A549 (cell line): Measurements from ENCODE around the gene ACSBG1. TPM values are rescaled to one million over a fixed set of nuclear protein-coding genes. Genes with fewer than 3 reads are reported as not detected.
A peak's percentile ranks its signal among the peaks of the same experiment; 100 is the strongest.

ENCODE experiments used
- ATAC-seq, 2 experiments: fragments of 200-7000 bp in 1 of 2; fragments of >200 bp in 1 of 2; cut with Nextera tagmentation in 1 of 2; cut with Tn5 transposase in 1 of 2; 3 replicates each; pipeline versions ENCODE4 v1.8.0 to v1.9.1; 2018 to 2020; ENCODE audit warnings: mild to moderate bottlenecking in 1 of 2, moderate library complexity in 1 of 2
- CTCF ChIA-PET: fragments of 300-600 bp; sonication (Branson Sonifier 250); formaldehyde crosslinking; extraction: SDS; loops from one replicate; lab custom pipeline; 2021; ENCODE audit warnings: antibody characterized with exemption, inconsistent platforms; lab: Yijun Ruan, JAX
- POLR2A ChIA-PET: fragments of 350-600 bp; formaldehyde crosslinking; extraction: SDS; loops from one replicate; lab custom pipeline; 2021; ENCODE audit warnings: antibody characterized with exemption, inconsistent platforms; lab: Yijun Ruan, JAX
- DNase-seq, 2 experiments: peaks; one replicate each; pipeline versions ENCODE4 v3.0.0 to v3.0.0-alpha.2; 2011 to 2016; ENCODE audit warnings: low read depth in 1 of 2, low spot score in 1 of 2
- FAIRE-seq: peaks from 2 replicates; lab custom pipeline; 2011; peaks lifted over from hg19 to GRCh38; lab: Jason Lieb, UNC
- H3K27ac ChIP-seq, 2 experiments: fragments of >200 bp; sonication (Bioruptor Twin); formaldehyde crosslinking; 3 replicates each; pipeline ENCODE4 v1.5.1; 2016 to 2017
- H3K4me1 ChIP-seq: fragments of >200 bp; sonication (Bioruptor Twin); formaldehyde crosslinking; 3 replicates; pipeline ENCODE4 v1.6.1; 2016
- H3K4me2 ChIP-seq: fragments of >200 bp; sonication (Bioruptor Twin); formaldehyde crosslinking; 3 replicates; pipeline ENCODE4 v1.6.1; 2016
- H3K4me3 ChIP-seq: fragments of >200 bp; sonication (Bioruptor Twin); formaldehyde crosslinking; 3 replicates; pipeline ENCODE4 v1.5.1; 2016
- H3K9me3 ChIP-seq: fragments of >200 bp; sonication (Bioruptor Twin); formaldehyde crosslinking; 3 replicates; pipeline ENCODE4 v1.6.1; 2016
- BHLHE40 ChIP-seq: IDR thresholded peaks from 2 replicates; pipeline ENCODE4 v1.6.1; 2012; ENCODE audit warnings: low read depth, low read length, inconsistent platforms
- CBX8 ChIP-seq: fragments of 200-600 bp; sonication (generic); IDR thresholded peaks from 2 replicates; pipeline ENCODE4 v1.6.1; 2016
- FOSL2 ChIP-seq, 2 experiments: fragments of 450-650 bp in 1 of 2; fragments of >200 bp in 1 of 2; sonication (Bioruptor Twin) in 1 of 2; formaldehyde crosslinking; IDR thresholded peaks; 2 replicates each; pipeline versions ENCODE4 v1.5.0 to v1.6.1; 2016 to 2020; ENCODE audit warnings: mild to moderate bottlenecking in 1 of 2, moderate library complexity in 1 of 2
- FOXS1 ChIP-seq: fragments of 250-450 bp; sonication (Bioruptor Pico); IDR thresholded peaks from 2 replicates; pipeline ENCODE4 v1.5.0; 2020; ENCODE audit warnings: mild to moderate bottlenecking, moderate library complexity
- HMGXB4 ChIP-seq: fragments of 250-450 bp; sonication (Bioruptor Pico); IDR thresholded peaks from 2 replicates; pipeline ENCODE4 v1.5.0; 2021; ENCODE audit warnings: mild to moderate bottlenecking, moderate library complexity, borderline replicate concordance
- HOXA7 ChIP-seq: fragments of 250-450 bp; sonication (Bioruptor Pico); IDR thresholded peaks from 2 replicates; pipeline ENCODE4 v1.5.0; 2020; ENCODE audit warnings: mild to moderate bottlenecking, moderate library complexity
- JUNB ChIP-seq: fragments of >200 bp; sonication (Bioruptor Twin); formaldehyde crosslinking; IDR thresholded peaks from 2 replicates; pipeline ENCODE4 v1.6.1; 2016
- KDM5A ChIP-seq: fragments of 200-600 bp; sonication (generic); IDR thresholded peaks from 2 replicates; pipeline ENCODE4 v1.6.1; 2016; ENCODE audit warnings: antibody characterized with exemption, mild to moderate bottlenecking
- MAX ChIP-seq: IDR thresholded peaks from 2 replicates; pipeline ENCODE4 v1.6.1; 2012
- MYC ChIP-seq: IDR thresholded peaks from 2 replicates; pipeline ENCODE4 v1.6.1; 2012; ENCODE audit warnings: mild to moderate bottlenecking, inconsistent platforms, low read length, improper control_type of control experiment, borderline replicate concordance
- NFE2L2 ChIP-seq: fragments of 150-350 bp; conservative IDR thresholded peaks from 2 replicates; pipeline ENCODE4 v1.6.1; 2014; ENCODE audit warnings: low read length
- NPAS2 ChIP-seq: fragments of 250-450 bp; sonication (Bioruptor Pico); IDR thresholded peaks from 2 replicates; pipeline ENCODE4 v1.8.0; 2022; ENCODE audit warnings: mild to moderate bottlenecking, moderate library complexity, borderline replicate concordance
- NR3C1 ChIP-seq: fragments of >200 bp; sonication (Bioruptor Twin); formaldehyde crosslinking; IDR thresholded peaks from 3 replicates; pipeline ENCODE4 v1.6.1; 2017
- POLR2A ChIP-seq: IDR thresholded peaks from 2 replicates; pipeline ENCODE4 v1.6.1; 2012; ENCODE audit warnings: mild to moderate bottlenecking, low read length
- POLR2AphosphoS2 ChIP-seq: conservative IDR thresholded peaks from 2 replicates; pipeline ENCODE4 v1.6.1; 2012; ENCODE audit warnings: low read length, improper control_type of control experiment, inconsistent platforms
- RARB ChIP-seq: fragments of 250-450 bp; sonication (Bioruptor Pico); IDR thresholded peaks from 2 replicates; pipeline ENCODE4 v1.8.0; 2021; ENCODE audit warnings: mild to moderate bottlenecking, moderate library complexity
- RCOR1 ChIP-seq: fragments of 150-350 bp; IDR thresholded peaks from 2 replicates; pipeline ENCODE4 v1.6.1; 2014; ENCODE audit warnings: antibody characterized with exemption, low read length, low read depth
- REST ChIP-seq: fragments of 200-600 bp; sonication (generic); IDR thresholded peaks from 2 replicates; pipeline ENCODE4 v1.6.1; 2016; ENCODE audit warnings: antibody characterized with exemption, mild to moderate bottlenecking, moderate library complexity
- RFX5 ChIP-seq: fragments of 450-650 bp; IDR thresholded peaks from 2 replicates; pipeline ENCODE4 v1.7.1; 2014; ENCODE audit warnings: antibody characterized with exemption, mild to moderate bottlenecking, moderate library complexity
- SREBF2 ChIP-seq: fragments of 450-650 bp; IDR thresholded peaks from 2 replicates; pipeline ENCODE4 v1.6.1; 2014; ENCODE audit warnings: mild to moderate bottlenecking, moderate library complexity
- TFCP2L1 ChIP-seq: fragments of 250-450 bp; sonication (Bioruptor Pico); IDR thresholded peaks from 2 replicates; pipeline ENCODE4 v1.5.0; 2021; ENCODE audit warnings: mild to moderate bottlenecking
- TP53 ChIP-seq: fragments of 250-450 bp; sonication (Bioruptor Pico); IDR thresholded peaks from 2 replicates; pipeline ENCODE4 v1.5.0; 2021; ENCODE audit warnings: mild to moderate bottlenecking, moderate library complexity
- WGBS: methylation state at CpG from one replicate; pipeline ENCODE4 v1.1.6; 2017; ENCODE audit errors: missing lambda C conversion rate; 5-methylcytosine and 5-hydroxymethylcytosine counted together
- polyA plus RNA-seq, 4 experiments: library from polyadenylated mRNA; depleted of rRNA in 3 of 4; stranded (reverse); fragments of >200 nt; fragmentation: RNase III in 1 of 4; extraction: RNeasy Plus Mini Kit Qiagen cat#74134 plus additional on column Dnase treatment in 1 of 4; gene quantifications; 2 replicates in 3 of 4; 3 replicates in 1 of 4; pipeline ENCODE4 v1.2.3, GENCODE V29; 2011 to 2017
- TF ChIP-seq, protein P1 (sequence below): IDR thresholded peaks from 2 replicates; pipeline ENCODE4 v1.6.1; 2012; ENCODE audit warnings: low read depth, borderline replicate concordance
- TF ChIP-seq, protein P2 (sequence below): fragments of 450-650 bp; IDR thresholded peaks from 2 replicates; pipeline ENCODE4 v1.6.1; 2014; ENCODE audit warnings: antibody characterized with exemption

The ACSBG1 gene
- polyA plus RNA-seq, 2 of the 4 experiments (the other 2 are of a cell fraction), result 0.15 to 0.21 TPM

DNA sequence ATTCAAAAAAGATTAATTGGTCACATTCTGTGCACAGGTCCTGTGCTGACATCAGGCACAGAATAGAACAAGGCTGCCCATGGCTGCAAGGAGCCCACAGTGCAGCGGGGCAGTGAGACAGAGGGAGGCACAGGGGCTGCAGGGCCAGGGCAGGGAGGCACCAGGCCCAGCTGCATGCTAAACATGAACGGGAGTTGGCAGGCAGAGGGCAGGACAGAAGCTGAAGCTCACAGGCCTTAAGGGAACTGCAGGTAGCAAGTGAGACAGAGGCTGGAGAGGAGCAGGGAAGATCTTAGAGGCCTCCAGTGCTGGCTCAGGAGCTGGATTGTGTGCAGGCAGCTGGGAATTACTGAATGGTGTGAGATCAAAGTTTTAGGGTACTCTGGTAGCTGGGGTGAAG, 59.0 kb downstream of the ACSBG1 start:
- Histone ChIP-seq H3K9me3 (no peaks in the 10 kb centered on the region), H3K27ac (no peak overlapping the region), H3K4me3 (no peak overlapping the region), H3K4me1 (no peaks in the 10 kb centered on the region), H3K4me2 (no peak overlapping the region)
- no peak for DNase-seq
- CTCF ChIA-PET, result interaction anchor here (0.9 to 12.3 kb wide), 7 partner anchors 10 to 79 kb away, joined by 3 to 274 read pairs (median 5); partner anchors contain the start of genes ACSBG1 and CIB2
- TF ChIP-seq CBX8 (no peak), FOSL2 (IDR thresholded peaks at IDR 0.05) (no peak), FOSL2 (CRISPR knock-in tag; IDR thresholded peaks at IDR 0.05) (no peak), RCOR1 (no peak), SREBF2 (no peak), HMGXB4 (no peak), TFCP2L1 (CRISPR knock-in tag) (no peak), NR3C1 (no peak), NPAS2 (no peak), FOXS1 (CRISPR knock-in tag) (no peak), RFX5 (no peak), MAX (no peak), POLR2A (no peak), POLR2AphosphoS2 (no peak), MYC (no peak), TP53 (CRISPR knock-in tag) (no peak), KDM5A (no peak), NFE2L2 (no peak)
- WGBS, result 55% methylated on average over 2 of the region's 2 CpGs
- peak; percentile 41 to 48; a peak in 4 of 6 replicates for ATAC-seq
- POLR2A ChIA-PET, result no interaction called here
- no peak for FAIRE-seq

DNA sequence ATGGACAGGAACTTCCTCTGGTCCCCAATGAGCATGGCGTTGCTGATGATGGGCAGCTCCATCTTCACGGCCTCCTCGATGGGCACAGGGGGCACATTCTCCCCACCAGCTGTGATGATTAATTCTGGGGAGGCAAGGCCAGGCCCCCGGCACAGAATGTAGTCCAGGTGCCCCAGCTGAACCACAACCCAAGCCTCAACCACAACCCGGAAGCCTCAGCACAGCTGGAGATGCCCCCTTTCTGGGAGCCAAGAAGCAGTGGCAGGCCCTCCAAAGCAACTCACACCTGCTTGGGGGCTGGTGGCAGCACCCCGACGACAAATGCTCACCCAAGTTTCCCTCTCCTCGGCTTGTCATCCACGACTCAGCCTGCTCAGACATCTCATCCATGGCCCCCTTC, 60.0 kb downstream of the ACSBG1 start:
- DNase-seq, result no peak
- ATAC-seq, result no peak
- no peak overlapping the region for H3K4me2 ChIP-seq
- CTCF ChIA-PET, result interaction anchor here (0.8 to 12.3 kb wide), 11 partner anchors 9 to 248 kb away, joined by 3 to 274 read pairs (median 4); partner anchors contain the start of genes ACSBG1 and CIB2
- FAIRE-seq, result no peak
- no peak overlapping the region for H3K27ac ChIP-seq
- WGBS, result 85% methylated on average over 8 of the region's 9 CpGs
- no peaks in the 10 kb centered on the region for H3K4me1 ChIP-seq
- H3K4me3 ChIP-seq, result no peak overlapping the region
- TF ChIP-seq, protein P1, sequence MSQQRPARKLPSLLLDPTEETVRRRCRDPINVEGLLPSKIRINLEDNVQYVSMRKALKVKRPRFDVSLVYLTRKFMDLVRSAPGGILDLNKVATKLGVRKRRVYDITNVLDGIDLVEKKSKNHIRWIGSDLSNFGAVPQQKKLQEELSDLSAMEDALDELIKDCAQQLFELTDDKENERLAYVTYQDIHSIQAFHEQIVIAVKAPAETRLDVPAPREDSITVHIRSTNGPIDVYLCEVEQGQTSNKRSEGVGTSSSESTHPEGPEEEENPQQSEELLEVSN, result no peak
- TF ChIP-seq REST (no peak), RARB (no peak), SREBF2 (no peak), MYC (no peak), TP53 (CRISPR knock-in tag) (no peak), RFX5 (no peak), JUNB (no peak), NFE2L2 (no peak), KDM5A (no peak), HOXA7 (CRISPR knock-in tag) (no peak), BHLHE40 (no peak)
- TF ChIP-seq, protein P2, sequence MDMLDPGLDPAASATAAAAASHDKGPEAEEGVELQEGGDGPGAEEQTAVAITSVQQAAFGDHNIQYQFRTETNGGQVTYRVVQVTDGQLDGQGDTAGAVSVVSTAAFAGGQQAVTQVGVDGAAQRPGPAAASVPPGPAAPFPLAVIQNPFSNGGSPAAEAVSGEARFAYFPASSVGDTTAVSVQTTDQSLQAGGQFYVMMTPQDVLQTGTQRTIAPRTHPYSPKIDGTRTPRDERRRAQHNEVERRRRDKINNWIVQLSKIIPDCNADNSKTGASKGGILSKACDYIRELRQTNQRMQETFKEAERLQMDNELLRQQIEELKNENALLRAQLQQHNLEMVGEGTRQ, result no peak
- TF ChIP-seq, all 56 proteins: peak for 0
- no peaks in the 10 kb centered on the region for H3K9me3 ChIP-seq
- POLR2A ChIA-PET, result no interaction called here
